Neural progenitor cell (in vitro differentiated cells): ENCODE results near the gene MRPL36. TPM values are rescaled to one million over a fixed set of nuclear protein-coding genes. Genes with fewer than 3 reads are reported as not detected.
A peak's percentile ranks its signal among the peaks of the same experiment; 100 is the strongest.

Experiments used
- DNase-seq: peaks from one replicate; pipeline ENCODE4 v3.0.0-alpha.2; 2016; ENCODE audit warnings: low spot score
- H2AFZ ChIP-seq: fragments of 200-600 bp; sonication (generic); replicated peaks from 2 replicates; pipeline ENCODE4 v1.6.1; 2016; ENCODE audit warnings: antibody characterized with exemption
- H3F3A ChIP-seq: fragments of 200-600 bp; sonication (generic); 2 replicates; pipeline ENCODE4 v1.6.1; 2016; ENCODE audit warnings: antibody characterized with exemption, low read depth
- H3K27ac ChIP-seq: fragments of 200-600 bp; sonication (generic); 2 replicates; pipeline ENCODE4 v1.5.1; 2016; ENCODE audit warnings: mild to moderate bottlenecking
- H3K27me3 ChIP-seq: fragments of 200-600 bp; sonication (generic); 2 replicates; pipeline ENCODE4 v1.6.1; 2016; ENCODE audit warnings: mild to moderate bottlenecking, moderate library complexity
- H3K36me3 ChIP-seq: fragments of 200-600 bp; sonication (generic); 2 replicates; pipeline ENCODE4 v1.5.1; 2016
- H3K4me1 ChIP-seq: fragments of 200-600 bp; sonication (generic); 2 replicates; pipeline ENCODE4 v1.6.1; 2016; ENCODE audit warnings: mixed run types
- H3K4me2 ChIP-seq: fragments of 200-600 bp; sonication (generic); 2 replicates; pipeline ENCODE4 v1.6.1; 2016
- H3K4me3 ChIP-seq: fragments of 200-600 bp; sonication (generic); 2 replicates; pipeline ENCODE4 v1.5.1; 2016
- H3K79me2 ChIP-seq: fragments of 200-600 bp; sonication (generic); 2 replicates; pipeline ENCODE4 v1.6.1; 2016; ENCODE audit warnings: low read depth
- H3K9ac ChIP-seq: fragments of 200-600 bp; sonication (generic); 2 replicates; pipeline ENCODE4 v1.6.1; 2016
- H3K9me3 ChIP-seq: fragments of 200-600 bp; sonication (generic); 2 replicates; pipeline ENCODE4 v1.5.1; 2016; ENCODE audit warnings: low read depth
- H4K20me1 ChIP-seq: fragments of 200-600 bp; sonication (generic); 2 replicates; pipeline ENCODE4 v1.6.1; 2016; ENCODE audit warnings: low read depth
- H3K27ac Mint-ChIP-seq: 3 replicates; pipeline ENCODE4 v1.8.0; 2021; ENCODE audit warnings: mixed read lengths
- H3K27me3 Mint-ChIP-seq: 2 replicates; pipeline ENCODE4 v1.8.0; 2022; ENCODE audit warnings: low read depth, mild to moderate bottlenecking, inconsistent platforms, moderate library complexity, mixed read lengths; ENCODE audit not compliant: insufficient read depth
- H3K36me3 Mint-ChIP-seq: 3 replicates; pipeline ENCODE4 v1.8.0; 2021; ENCODE audit warnings: mixed read lengths
- H3K4me1 Mint-ChIP-seq: 3 replicates; pipeline ENCODE4 v1.8.0; 2021; ENCODE audit warnings: mixed read lengths
- H3K4me3 Mint-ChIP-seq: 3 replicates; pipeline ENCODE4 v1.8.0; 2021; ENCODE audit warnings: mild to moderate bottlenecking, moderate library complexity, mixed read lengths
- H3K9me3 Mint-ChIP-seq: 3 replicates; pipeline ENCODE4 v1.8.0; 2020; ENCODE audit warnings: mixed read lengths
- CTCF ChIP-seq: fragments of 200-600 bp; sonication (generic); IDR thresholded peaks from 2 replicates; pipeline ENCODE4 v1.5.1; 2017; ENCODE audit warnings: antibody characterized with exemption, mild to moderate bottlenecking
- EZH2 ChIP-seq: fragments of 200-600 bp; sonication (generic); IDR thresholded peaks from 2 replicates; pipeline ENCODE4 v1.6.1; 2017; ENCODE audit warnings: antibody characterized with exemption, mild to moderate bottlenecking, moderate library complexity
- EZH2phosphoT487 ChIP-seq: fragments of 200-600 bp; sonication (generic); IDR thresholded peaks from 2 replicates; pipeline ENCODE4 v1.6.1; 2017; ENCODE audit warnings: antibody characterized with exemption
- total RNA-seq: library from RNA; depleted of rRNA; stranded (reverse); fragments of >200 nt; gene quantifications from 2 replicates; pipeline ENCODE4 v1.2.3, GENCODE V29; 2015; ENCODE audit warnings: low replicate concordance

The MRPL36 gene
- total RNA-seq, 1 donor from 2014 or later = 22.2 TPM

- no peaks in the 10 kb centered on the region for H3K79me2 ChIP-seq
- peak overlapping the region; percentile 63 for H3K27ac Mint-ChIP-seq
- no peak for TF ChIP-seq EZH2
- TF ChIP-seq CTCF = no peak
- TF ChIP-seq EZH2phosphoT487 = no peak
These were observed 36.6 kb downstream of the MRPL36 start for GRCh38 chr5:1762883-1763547.

GRCh38 chr5:1762121-1762882 is 37.3 kb downstream of the MRPL36 start:
- Histone ChIP-seq H3K9me3 (no peaks in the 10 kb centered on the region), H3K79me2 (no peaks in the 10 kb centered on the region), H4K20me1 (no peaks in the 10 kb centered on the region), H3K36me3 (no peaks in the 10 kb centered on the region), H3K27ac (no peak overlapping the region), H3K4me3 (no peak overlapping the region), H3K27me3 (no peaks in the 10 kb centered on the region), H3K4me1 (no peaks in the 10 kb centered on the region), H3K4me2 (no peak overlapping the region), H3K9ac (no peak overlapping the region), H2AFZ (no peak overlapping the region), H3F3A (no peaks in the 10 kb centered on the region)
- H3K4me3 Mint-ChIP-seq = peak overlapping the region; percentile 35
- peaks cover 5% of the 10 kb centered on the region for H3K36me3 Mint-ChIP-seq
- no peak for DNase-seq
- peak overlapping the region; percentile 79 for H3K27ac Mint-ChIP-seq
- H3K4me1 Mint-ChIP-seq = peaks cover 19% of the 10 kb centered on the region
- peaks cover 8% of the 10 kb centered on the region for H3K27me3 Mint-ChIP-seq
- TF ChIP-seq EZH2 = no peak
- TF ChIP-seq EZH2phosphoT487 = no peak
- no peak for TF ChIP-seq CTCF
- H3K9me3 Mint-ChIP-seq = peaks cover 10% of the 10 kb centered on the region

More at GRCh38 chr5:1762883-1763547, 36.6 kb downstream of the MRPL36 start:
- Histone ChIP-seq H3F3A (no peaks in the 10 kb centered on the region), H2AFZ (peak overlapping the region; percentile 33), H4K20me1 (no peaks in the 10 kb centered on the region), H3K4me1 (no peaks in the 10 kb centered on the region), H3K27ac (no peak overlapping the region), H3K4me3 (no peak overlapping the region), H3K27me3 (no peaks in the 10 kb centered on the region), H3K36me3 (no peaks in the 10 kb centered on the region), H3K9me3 (no peaks in the 10 kb centered on the region), H3K4me2 (no peak overlapping the region), H3K9ac (no peak overlapping the region)
- H3K27me3 Mint-ChIP-seq = peaks cover 7% of the 10 kb centered on the region
- peaks cover 22% of the 10 kb centered on the region for H3K4me1 Mint-ChIP-seq
- no peak for DNase-seq
- H3K4me3 Mint-ChIP-seq = peak overlapping the region; percentile 35
- H3K36me3 Mint-ChIP-seq = peaks cover 5% of the 10 kb centered on the region
- H3K9me3 Mint-ChIP-seq = peaks cover 9% of the 10 kb centered on the region

- no peak for DNase-seq
- Mint-ChIP-seq H3K9me3 (peaks cover 13% of the 10 kb centered on the region), H3K4me1 (peaks cover 19% of the 10 kb centered on the region), H3K4me3 (peak overlapping the region; percentile 68), H3K36me3 (peaks cover 5% of the 10 kb centered on the region), H3K27ac (peak overlapping the region; percentile 60), H3K27me3 (peaks cover 8% of the 10 kb centered on the region)
- Histone ChIP-seq H3K27me3 (no peaks in the 10 kb centered on the region), H2AFZ (no peak overlapping the region), H4K20me1 (no peaks in the 10 kb centered on the region), H3K9me3 (no peaks in the 10 kb centered on the region), H3K36me3 (no peaks in the 10 kb centered on the region), H3K9ac (no peak overlapping the region), H3K4me2 (no peak overlapping the region), H3K4me1 (peaks cover 4% of the 10 kb centered on the region), H3K4me3 (no peak overlapping the region), H3K79me2 (no peaks in the 10 kb centered on the region), H3F3A (no peaks in the 10 kb centered on the region), H3K27ac (no peak overlapping the region)
- no peak for TF ChIP-seq CTCF
- no peak for TF ChIP-seq EZH2
- TF ChIP-seq EZH2phosphoT487 = no peak
These were observed 38.2 kb downstream of the MRPL36 start for GRCh38 chr5:1761453-1761755.
